DND-41 (cell line): ENCODE data around the gene FOXO6.
A peak's percentile ranks its signal among the peaks of the same experiment; 100 is the strongest.

Source experiments
- ATAC-seq: fragments of 200-7000 bp; cut with Tn5 transposase; 3 replicates; pipeline ENCODE4 v1.9.1; 2021; ENCODE audit warnings: low read depth; ENCODE audit not compliant: insufficient read depth
- DNase-seq: peaks from one replicate; pipeline ENCODE4 v3.0.0-alpha.2; 2020
- H2AFZ ChIP-seq: 2 replicates; pipeline ENCODE4 v1.6.0; 2012; ENCODE audit warnings: low read depth, low read length
- H3K27ac ChIP-seq: 2 replicates; pipeline ENCODE4 v1.5.1; 2012; ENCODE audit warnings: low read length, inconsistent platforms
- H3K27me3 ChIP-seq: fragments of 200-600 bp; sonication (generic); 2 replicates; pipeline ENCODE4 v1.6.0; 2012; ENCODE audit warnings: low read length, mild to moderate bottlenecking, inconsistent platforms; ENCODE audit not compliant: insufficient read depth, poor library complexity
- H3K36me3 ChIP-seq: 2 replicates; pipeline ENCODE4 v1.5.1; 2012; ENCODE audit warnings: low read length, inconsistent platforms; ENCODE audit not compliant: insufficient read depth
- H3K4me1 ChIP-seq: 2 replicates; pipeline ENCODE4 v1.5.1; 2012; ENCODE audit warnings: mild to moderate bottlenecking, low read length; ENCODE audit not compliant: insufficient read depth
- H3K4me2 ChIP-seq: 2 replicates; pipeline ENCODE4 v1.6.0; 2012; ENCODE audit warnings: mild to moderate bottlenecking, moderate library complexity, low read length, inconsistent platforms; ENCODE audit not compliant: insufficient read depth
- H3K4me3 ChIP-seq, 2 experiments: fragments of 200-600 bp in 1 of 2; shearing (Covaris generic) in 1 of 2; 2 replicates each; pipeline ENCODE4 v1.5.1; 2012 to 2016; ENCODE audit warnings: inconsistent platforms in 2 of 2, low read length in 2 of 2, mild to moderate bottlenecking in 2 of 2, low read depth in 1 of 2, moderate library complexity in 1 of 2
- H3K79me2 ChIP-seq: 2 replicates; pipeline ENCODE4 v1.6.0; 2012; ENCODE audit warnings: low read length, inconsistent platforms; ENCODE audit not compliant: insufficient read depth
- H3K9ac ChIP-seq: 2 replicates; pipeline ENCODE4 v1.6.0; 2012; ENCODE audit warnings: low read depth, mild to moderate bottlenecking, inconsistent platforms, low read length, moderate library complexity
- H3K9me3 ChIP-seq: 2 replicates; pipeline ENCODE4 v1.5.1; 2012; ENCODE audit warnings: low read length, moderate library complexity, mild to moderate bottlenecking, inconsistent platforms; ENCODE audit not compliant: insufficient read depth, severe bottlenecking
- H4K20me1 ChIP-seq: 2 replicates; pipeline ENCODE4 v1.6.0; 2012; ENCODE audit warnings: low read length; ENCODE audit not compliant: insufficient read depth
- CTCF ChIP-seq: IDR thresholded peaks from 2 replicates; pipeline ENCODE4 v1.5.1; 2012; ENCODE audit warnings: borderline replicate concordance, low read length, moderate library complexity, mild to moderate bottlenecking; ENCODE audit not compliant: poor library complexity, severe bottlenecking; ENCODE audit errors: extremely low read depth
- EZH2 ChIP-seq: IDR thresholded peaks from 3 replicates; pipeline ENCODE4 v1.6.1; 2012; ENCODE audit warnings: borderline replicate concordance, low read depth, mild to moderate bottlenecking, moderate library complexity, low read length, inconsistent platforms; ENCODE audit not compliant: severe bottlenecking

The FOXO6 gene

GRCh38 chr1:41327383-41327999 is 33.7 kb upstream of the FOXO6 start:
- H3K36me3 ChIP-seq, result no peaks in the 10 kb centered on the region
- H3K27ac ChIP-seq, result no peak overlapping the region
- DNase-seq, result no peak
- H4K20me1 ChIP-seq, result 0 out of 2 replicates have a peak, but pooled peaks cover 3% of the 10 kb centered on the region
- H3K27me3 ChIP-seq, result peaks cover 4% of the 10 kb centered on the region
- no peak overlapping the region for H3K4me2 ChIP-seq
- peak; percentile 39; the same call in 1 of the 3 replicates for ATAC-seq
- H3K9ac ChIP-seq, result no peak overlapping the region
- TF ChIP-seq EZH2 (no peak), CTCF (no peak)
- H3K4me3 ChIP-seq, result no peak overlapping the region
- no peaks in the 10 kb centered on the region for H3K4me1 ChIP-seq
- no peaks in the 10 kb centered on the region for H3K79me2 ChIP-seq
- H3K9me3 ChIP-seq, result no peaks in the 10 kb centered on the region
- no peak overlapping the region for H2AFZ ChIP-seq

- Histone ChIP-seq H3K27me3 (peaks cover 4% of the 10 kb centered on the region), H3K9ac (no peak overlapping the region), H3K9me3 (no peaks in the 10 kb centered on the region), H2AFZ (no peak overlapping the region), H4K20me1 (0 out of 2 replicates have a peak, but pooled peaks cover 3% of the 10 kb centered on the region), H3K79me2 (no peaks in the 10 kb centered on the region), H3K27ac (no peak overlapping the region), H3K4me1 (no peaks in the 10 kb centered on the region), H3K36me3 (no peaks in the 10 kb centered on the region), H3K4me2 (no peak overlapping the region), H3K4me3 (no peak overlapping the region)
- DNase-seq (no peak), ATAC-seq (no peak)
- TF ChIP-seq CTCF, result no peak
- TF ChIP-seq EZH2, result no peak
Measured at GRCh38 chr1:41328001-41328615, 33.1 kb upstream of the FOXO6 start.

GRCh38 chr1:41328780-41329640 is 32.2 kb upstream of the FOXO6 start:
- ATAC-seq (no peak), DNase-seq (no peak)
- no peak overlapping the region for H3K4me3 ChIP-seq
- H3K27ac ChIP-seq, result no peak overlapping the region
- no peaks in the 10 kb centered on the region for H3K9me3 ChIP-seq
- no peak overlapping the region for H3K9ac ChIP-seq
- no peaks in the 10 kb centered on the region for H3K79me2 ChIP-seq
- no peak overlapping the region for H2AFZ ChIP-seq
- H3K4me1 ChIP-seq, result no peaks in the 10 kb centered on the region
- H3K4me2 ChIP-seq, result no peak overlapping the region
- peaks cover 4% of the 10 kb centered on the region for H3K27me3 ChIP-seq
- no peak for TF ChIP-seq CTCF
- TF ChIP-seq EZH2, result no peak
- H4K20me1 ChIP-seq, result 0 out of 2 replicates have a peak, but pooled peaks cover 3% of the 10 kb centered on the region
- no peaks in the 10 kb centered on the region for H3K36me3 ChIP-seq
